ENCODE results near the gene PRRC1.

DNA sequence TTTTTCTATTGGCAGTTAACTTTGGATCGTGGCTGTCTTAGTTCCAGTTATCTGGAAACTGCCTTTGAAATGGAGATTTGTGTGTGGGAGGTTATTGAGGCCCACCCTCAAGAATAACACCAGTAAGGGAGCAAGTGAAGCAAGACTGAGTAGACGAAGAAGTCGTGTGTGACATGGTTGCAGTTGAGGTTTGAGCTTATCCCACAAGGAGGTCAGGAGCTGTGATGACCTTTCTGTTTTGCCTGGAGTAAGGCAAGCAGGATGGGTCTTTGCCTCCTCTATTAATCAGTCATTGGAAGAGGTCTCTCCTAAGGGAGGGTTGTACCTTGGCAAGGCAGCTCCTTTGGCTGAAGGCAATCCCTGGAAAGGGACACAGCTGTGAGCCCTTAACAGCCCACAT lies 81.9 kb downstream of the PRRC1 start:
- TF ChIP-seq, protein P1, sequence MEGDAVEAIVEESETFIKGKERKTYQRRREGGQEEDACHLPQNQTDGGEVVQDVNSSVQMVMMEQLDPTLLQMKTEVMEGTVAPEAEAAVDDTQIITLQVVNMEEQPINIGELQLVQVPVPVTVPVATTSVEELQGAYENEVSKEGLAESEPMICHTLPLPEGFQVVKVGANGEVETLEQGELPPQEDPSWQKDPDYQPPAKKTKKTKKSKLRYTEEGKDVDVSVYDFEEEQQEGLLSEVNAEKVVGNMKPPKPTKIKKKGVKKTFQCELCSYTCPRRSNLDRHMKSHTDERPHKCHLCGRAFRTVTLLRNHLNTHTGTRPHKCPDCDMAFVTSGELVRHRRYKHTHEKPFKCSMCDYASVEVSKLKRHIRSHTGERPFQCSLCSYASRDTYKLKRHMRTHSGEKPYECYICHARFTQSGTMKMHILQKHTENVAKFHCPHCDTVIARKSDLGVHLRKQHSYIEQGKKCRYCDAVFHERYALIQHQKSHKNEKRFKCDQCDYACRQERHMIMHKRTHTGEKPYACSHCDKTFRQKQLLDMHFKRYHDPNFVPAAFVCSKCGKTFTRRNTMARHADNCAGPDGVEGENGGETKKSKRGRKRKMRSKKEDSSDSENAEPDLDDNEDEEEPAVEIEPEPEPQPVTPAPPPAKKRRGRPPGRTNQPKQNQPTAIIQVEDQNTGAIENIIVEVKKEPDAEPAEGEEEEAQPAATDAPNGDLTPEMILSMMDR (conservative IDR thresholded peaks at IDR 0.05; ENCODE audit: low read depth, low read length) = no peak
- no peak for TF ChIP-seq EZH2 (IDR thresholded peaks at IDR 0.05; ENCODE audit: borderline replicate concordance, low read depth, low read length, poor library complexity, severe bottlenecking)

All from A673 (cell line).